Superior temporal gyrus (tissue), 1 donor: ENCODE measurements around the gene ANKRD33B.
"Not testable (repeated sequence)": the region's sequence is repeated elsewhere in the genome, so short reads cannot be mapped to it uniquely, and the experiment has no call there.

Experiments
- DNase-seq: peaks from one replicate; pipeline ENCODE4 v3.0.0-alpha.2; 2016; ENCODE audit errors: extremely low spot score

Gene ANKRD33B

GRCh38 chr5:10617103-10617502 lies 53.2 kb downstream of the ANKRD33B start:
- DNase-seq, result no peak

GRCh38 chr5:10618311-10618710 lies 54.4 kb downstream of the ANKRD33B start:
- DNase-seq, result no peak

- no peak for DNase-seq
Observed at GRCh38 chr5:10619649-10620048, 55.8 kb downstream of the ANKRD33B start.

- DNase-seq, result no peak
Observed at GRCh38 chr5:10620346-10620745, 56.5 kb downstream of the ANKRD33B start.

GRCh38 chr5:10621832-10622231 lies 58.0 kb downstream of the ANKRD33B start:
- no peak for DNase-seq

- DNase-seq, result no peak
Observed at GRCh38 chr5:10622810-10623209, 58.9 kb downstream of the ANKRD33B start.

- no peak for DNase-seq
Observed at GRCh38 chr5:10623305-10623910, 59.5 kb downstream of the ANKRD33B start.

- DNase-seq, result no peak
Observed at GRCh38 chr5:10624206-10624605, 60.3 kb downstream of the ANKRD33B start.

GRCh38 chr5:10624679-10625078 lies 60.8 kb downstream of the ANKRD33B start:
- no peak for DNase-seq

- DNase-seq, result no peak
Observed at GRCh38 chr5:10625700-10626472, 62.0 kb downstream of the ANKRD33B start.

GRCh38 chr5:10626473-10627013 lies 62.7 kb downstream of the ANKRD33B start:
- peak; percentile 60 for DNase-seq

- no peak for DNase-seq
Observed at GRCh38 chr5:10627160-10627701, 63.4 kb downstream of the ANKRD33B start.

- no peak for DNase-seq
Observed at GRCh38 chr5:10628601-10629000, 64.7 kb downstream of the ANKRD33B start.

GRCh38 chr5:10629682-10630081 lies 65.8 kb downstream of the ANKRD33B start:
- DNase-seq, result no peak

- no peak for DNase-seq
Observed at GRCh38 chr5:10630126-10630525, 66.3 kb downstream of the ANKRD33B start.

GRCh38 chr5:10630744-10631143 lies 66.9 kb downstream of the ANKRD33B start:
- not testable (repeated sequence) for DNase-seq

GRCh38 chr5:10631316-10631996 lies 67.6 kb downstream of the ANKRD33B start:
- no peak for DNase-seq

GRCh38 chr5:10632110-10632761 lies 68.4 kb downstream of the ANKRD33B start:
- no peak for DNase-seq

GRCh38 chr5:10633271-10634049 lies 69.6 kb downstream of the ANKRD33B start:
- DNase-seq, result no peak

GRCh38 chr5:10634050-10634449 lies 70.2 kb downstream of the ANKRD33B start:
- DNase-seq, result no peak

- no peak for DNase-seq
Observed at GRCh38 chr5:10634562-10634961, 70.7 kb downstream of the ANKRD33B start.
